ENCODE results near the gene STEAP1B.

DNA sequence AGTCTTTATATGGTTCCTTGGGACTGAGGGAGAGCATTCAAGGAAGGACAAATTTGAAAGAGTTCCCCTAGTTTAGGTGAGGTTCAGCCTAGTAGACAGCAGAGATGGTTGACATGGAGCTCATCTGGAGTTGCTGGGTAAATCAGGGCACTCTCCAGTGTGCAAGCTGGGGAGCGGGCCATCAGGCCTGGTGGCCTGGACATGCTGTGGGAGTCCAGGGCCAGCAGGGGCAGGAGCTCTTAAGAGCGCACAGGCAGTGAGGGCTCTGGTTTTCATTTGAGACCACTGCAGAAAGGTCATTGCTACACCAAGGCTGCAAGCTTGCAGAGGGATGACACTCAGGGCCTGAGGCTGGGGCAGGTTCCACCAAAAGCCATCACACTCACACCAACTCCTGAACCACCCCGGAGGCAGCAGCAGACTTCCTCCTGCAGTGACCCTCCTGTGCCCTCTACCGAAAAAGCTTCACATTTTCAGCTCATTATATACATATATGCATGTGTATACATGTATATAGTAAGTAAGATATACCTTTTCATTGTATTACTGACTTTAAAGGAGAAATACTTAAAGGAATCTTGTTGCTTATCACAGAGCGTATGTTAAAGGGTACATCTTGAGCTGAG lies 39.5 kb downstream of the STEAP1B start:
- no peak for TF ChIP-seq EZH2 (IDR thresholded peaks at IDR 0.05)
- no peak for TF ChIP-seq POLR2AphosphoS5 (IDR thresholded peaks at IDR 0.05; ENCODE audit: borderline replicate concordance, low read depth, low read length)
- TF ChIP-seq FOXP2 (optimal IDR thresholded peaks at IDR 0.05; ENCODE audit: control extremely low read depth, extremely low read length, insufficient read depth): no peak
